Neural progenitor cell (in vitro differentiated cells): ENCODE data around the gene MEGF6. TPM values are rescaled to one million over a fixed set of nuclear protein-coding genes. Genes with fewer than 3 reads are reported as not detected.

Experiments used
- DNase-seq: peaks from one replicate; pipeline ENCODE4 v3.0.0-alpha.2; 2016; ENCODE audit warnings: low spot score
- H2AFZ ChIP-seq: fragments of 200-600 bp; sonication (generic); replicated peaks from 2 replicates; pipeline ENCODE4 v1.6.1; 2016; ENCODE audit warnings: antibody characterized with exemption
- H3F3A ChIP-seq: fragments of 200-600 bp; sonication (generic); 2 replicates; pipeline ENCODE4 v1.6.1; 2016; ENCODE audit warnings: antibody characterized with exemption, low read depth
- H3K27ac ChIP-seq: fragments of 200-600 bp; sonication (generic); 2 replicates; pipeline ENCODE4 v1.5.1; 2016; ENCODE audit warnings: mild to moderate bottlenecking
- H3K27me3 ChIP-seq: fragments of 200-600 bp; sonication (generic); 2 replicates; pipeline ENCODE4 v1.6.1; 2016; ENCODE audit warnings: mild to moderate bottlenecking, moderate library complexity
- H3K36me3 ChIP-seq: fragments of 200-600 bp; sonication (generic); 2 replicates; pipeline ENCODE4 v1.5.1; 2016
- H3K4me1 ChIP-seq: fragments of 200-600 bp; sonication (generic); 2 replicates; pipeline ENCODE4 v1.6.1; 2016; ENCODE audit warnings: mixed run types
- H3K4me2 ChIP-seq: fragments of 200-600 bp; sonication (generic); 2 replicates; pipeline ENCODE4 v1.6.1; 2016
- H3K4me3 ChIP-seq: fragments of 200-600 bp; sonication (generic); 2 replicates; pipeline ENCODE4 v1.5.1; 2016
- H3K79me2 ChIP-seq: fragments of 200-600 bp; sonication (generic); 2 replicates; pipeline ENCODE4 v1.6.1; 2016; ENCODE audit warnings: low read depth
- H3K9ac ChIP-seq: fragments of 200-600 bp; sonication (generic); 2 replicates; pipeline ENCODE4 v1.6.1; 2016
- H3K9me3 ChIP-seq: fragments of 200-600 bp; sonication (generic); 2 replicates; pipeline ENCODE4 v1.5.1; 2016; ENCODE audit warnings: low read depth
- H4K20me1 ChIP-seq: fragments of 200-600 bp; sonication (generic); 2 replicates; pipeline ENCODE4 v1.6.1; 2016; ENCODE audit warnings: low read depth
- H3K27ac Mint-ChIP-seq: 3 replicates; pipeline ENCODE4 v1.8.0; 2021; ENCODE audit warnings: mixed read lengths
- H3K27me3 Mint-ChIP-seq: 2 replicates; pipeline ENCODE4 v1.8.0; 2022; ENCODE audit warnings: low read depth, mild to moderate bottlenecking, inconsistent platforms, moderate library complexity, mixed read lengths; ENCODE audit not compliant: insufficient read depth
- H3K36me3 Mint-ChIP-seq: 3 replicates; pipeline ENCODE4 v1.8.0; 2021; ENCODE audit warnings: mixed read lengths
- H3K4me1 Mint-ChIP-seq: 3 replicates; pipeline ENCODE4 v1.8.0; 2021; ENCODE audit warnings: mixed read lengths
- H3K4me3 Mint-ChIP-seq: 3 replicates; pipeline ENCODE4 v1.8.0; 2021; ENCODE audit warnings: mild to moderate bottlenecking, moderate library complexity, mixed read lengths
- H3K9me3 Mint-ChIP-seq: 3 replicates; pipeline ENCODE4 v1.8.0; 2020; ENCODE audit warnings: mixed read lengths
- EZH2 ChIP-seq: fragments of 200-600 bp; sonication (generic); IDR thresholded peaks from 2 replicates; pipeline ENCODE4 v1.6.1; 2017; ENCODE audit warnings: antibody characterized with exemption, mild to moderate bottlenecking, moderate library complexity
- EZH2phosphoT487 ChIP-seq: fragments of 200-600 bp; sonication (generic); IDR thresholded peaks from 2 replicates; pipeline ENCODE4 v1.6.1; 2017; ENCODE audit warnings: antibody characterized with exemption
- total RNA-seq: library from RNA; depleted of rRNA; stranded (reverse); fragments of >200 nt; gene quantifications from 2 replicates; pipeline ENCODE4 v1.2.3, GENCODE V29; 2015; ENCODE audit warnings: low replicate concordance
- TF ChIP-seq, protein P1 (sequence below): fragments of 200-600 bp; sonication (generic); IDR thresholded peaks from 2 replicates; pipeline ENCODE4 v1.5.1; 2017; ENCODE audit warnings: antibody characterized with exemption, mild to moderate bottlenecking

The MEGF6 gene
- total RNA-seq, 1 donor from 2014 or later: 1.7 TPM

DNA sequence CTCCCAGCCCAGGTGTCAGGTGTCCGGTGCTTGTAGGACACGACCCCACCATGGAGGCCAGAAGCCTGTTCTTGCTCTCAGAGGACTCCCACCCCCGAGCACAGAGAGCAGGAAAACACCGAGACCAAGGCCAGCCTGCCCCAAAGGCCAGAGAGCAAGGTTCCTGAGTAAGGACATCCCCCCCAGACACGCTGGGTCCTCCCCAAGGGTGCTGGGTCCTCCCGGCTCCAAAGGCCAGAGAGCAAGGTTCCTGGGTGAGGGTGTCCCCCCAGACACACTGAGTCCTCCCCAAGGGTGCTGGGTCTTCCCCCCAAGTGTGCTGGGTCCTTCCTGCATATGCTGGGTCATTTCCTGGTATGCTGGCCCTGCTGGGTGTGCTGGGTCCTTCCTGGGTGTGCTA lies 40.0 kb downstream of the MEGF6 start:
- Histone ChIP-seq H3K36me3 (no peaks in the 10 kb centered on the region), H3K4me3 (no peak overlapping the region), H3K9ac (no peak overlapping the region), H3K4me1 (no peaks in the 10 kb centered on the region), H3F3A (no peaks in the 10 kb centered on the region), H3K9me3 (no peaks in the 10 kb centered on the region), H3K27ac (no peak overlapping the region), H3K27me3 (no peaks in the 10 kb centered on the region), H4K20me1 (no peaks in the 10 kb centered on the region), H3K4me2 (no peak overlapping the region), H3K79me2 (no peaks in the 10 kb centered on the region), H2AFZ (no peak overlapping the region)
- H3K4me3 Mint-ChIP-seq: no peak overlapping the region
- no peaks in the 10 kb centered on the region for H3K4me1 Mint-ChIP-seq
- no peaks in the 10 kb centered on the region for H3K9me3 Mint-ChIP-seq
- TF ChIP-seq EZH2 (no peak), EZH2phosphoT487 (no peak)
- TF ChIP-seq, protein P1, sequence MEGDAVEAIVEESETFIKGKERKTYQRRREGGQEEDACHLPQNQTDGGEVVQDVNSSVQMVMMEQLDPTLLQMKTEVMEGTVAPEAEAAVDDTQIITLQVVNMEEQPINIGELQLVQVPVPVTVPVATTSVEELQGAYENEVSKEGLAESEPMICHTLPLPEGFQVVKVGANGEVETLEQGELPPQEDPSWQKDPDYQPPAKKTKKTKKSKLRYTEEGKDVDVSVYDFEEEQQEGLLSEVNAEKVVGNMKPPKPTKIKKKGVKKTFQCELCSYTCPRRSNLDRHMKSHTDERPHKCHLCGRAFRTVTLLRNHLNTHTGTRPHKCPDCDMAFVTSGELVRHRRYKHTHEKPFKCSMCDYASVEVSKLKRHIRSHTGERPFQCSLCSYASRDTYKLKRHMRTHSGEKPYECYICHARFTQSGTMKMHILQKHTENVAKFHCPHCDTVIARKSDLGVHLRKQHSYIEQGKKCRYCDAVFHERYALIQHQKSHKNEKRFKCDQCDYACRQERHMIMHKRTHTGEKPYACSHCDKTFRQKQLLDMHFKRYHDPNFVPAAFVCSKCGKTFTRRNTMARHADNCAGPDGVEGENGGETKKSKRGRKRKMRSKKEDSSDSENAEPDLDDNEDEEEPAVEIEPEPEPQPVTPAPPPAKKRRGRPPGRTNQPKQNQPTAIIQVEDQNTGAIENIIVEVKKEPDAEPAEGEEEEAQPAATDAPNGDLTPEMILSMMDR: no peak
- no peak for DNase-seq
- no peak overlapping the region for H3K27ac Mint-ChIP-seq
- H3K27me3 Mint-ChIP-seq: no peaks in the 10 kb centered on the region
- no peaks in the 10 kb centered on the region for H3K36me3 Mint-ChIP-seq

DNA sequence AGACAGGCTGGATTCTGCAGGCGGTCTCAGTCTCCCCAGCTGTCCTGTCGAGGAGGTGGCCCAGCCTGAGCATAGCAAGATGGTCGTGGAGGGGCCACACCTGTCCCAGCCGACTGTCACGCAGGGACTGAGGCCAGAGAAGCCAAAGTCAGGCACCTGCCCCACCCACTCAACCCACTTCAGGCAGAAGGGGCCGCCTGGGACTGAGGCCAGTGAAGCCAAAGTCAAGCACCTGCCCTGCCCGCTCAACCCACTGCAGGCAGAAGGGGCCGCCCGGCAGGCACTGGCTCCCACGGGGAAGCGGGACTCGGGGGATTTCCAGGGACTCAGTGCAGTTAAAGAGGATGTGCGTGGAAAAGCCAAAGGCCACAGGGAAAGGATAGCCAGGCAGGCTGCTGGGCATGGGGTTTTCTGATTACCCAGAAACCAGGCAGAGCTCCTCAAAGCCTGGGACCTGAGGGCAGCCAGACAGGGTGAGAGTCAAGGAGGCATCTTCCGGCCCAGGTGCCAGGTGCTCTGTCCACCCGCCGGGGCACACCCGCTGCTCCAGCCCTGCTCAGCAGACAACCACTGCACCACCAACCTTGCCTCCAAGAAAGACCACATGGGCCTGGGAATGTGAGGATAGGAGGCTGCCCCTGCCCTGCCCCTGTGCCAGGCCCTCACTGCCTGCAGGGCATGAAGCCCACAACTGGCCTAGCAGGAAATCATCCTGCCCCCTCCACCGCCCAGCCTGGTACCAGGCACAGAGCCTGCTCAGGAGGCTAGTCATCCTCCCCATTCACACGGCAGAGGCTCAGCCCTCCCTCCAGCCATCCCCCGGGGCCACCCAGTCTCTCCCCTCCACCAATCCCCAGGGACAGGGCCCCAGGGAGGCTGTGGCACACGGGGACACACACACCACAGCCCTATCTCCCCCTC lies 41.0 kb downstream of the MEGF6 start:
- Histone ChIP-seq H3K36me3 (no peaks in the 10 kb centered on the region), H3K9me3 (no peaks in the 10 kb centered on the region), H3F3A (no peaks in the 10 kb centered on the region), H3K4me1 (no peaks in the 10 kb centered on the region), H3K27ac (no peak overlapping the region), H4K20me1 (no peaks in the 10 kb centered on the region), H2AFZ (no peak overlapping the region), H3K9ac (no peak overlapping the region), H3K4me3 (no peak overlapping the region), H3K4me2 (no peak overlapping the region), H3K27me3 (no peaks in the 10 kb centered on the region), H3K79me2 (no peaks in the 10 kb centered on the region)
- no peaks in the 10 kb centered on the region for H3K27me3 Mint-ChIP-seq
- no peak for TF ChIP-seq EZH2
- TF ChIP-seq, protein P1: no peak
- TF ChIP-seq EZH2phosphoT487: no peak
- DNase-seq: no peak
- H3K4me3 Mint-ChIP-seq: no peak overlapping the region
- H3K27ac Mint-ChIP-seq: no peak overlapping the region
- no peaks in the 10 kb centered on the region for H3K9me3 Mint-ChIP-seq
- H3K36me3 Mint-ChIP-seq: no peaks in the 10 kb centered on the region
- no peaks in the 10 kb centered on the region for H3K4me1 Mint-ChIP-seq

DNA sequence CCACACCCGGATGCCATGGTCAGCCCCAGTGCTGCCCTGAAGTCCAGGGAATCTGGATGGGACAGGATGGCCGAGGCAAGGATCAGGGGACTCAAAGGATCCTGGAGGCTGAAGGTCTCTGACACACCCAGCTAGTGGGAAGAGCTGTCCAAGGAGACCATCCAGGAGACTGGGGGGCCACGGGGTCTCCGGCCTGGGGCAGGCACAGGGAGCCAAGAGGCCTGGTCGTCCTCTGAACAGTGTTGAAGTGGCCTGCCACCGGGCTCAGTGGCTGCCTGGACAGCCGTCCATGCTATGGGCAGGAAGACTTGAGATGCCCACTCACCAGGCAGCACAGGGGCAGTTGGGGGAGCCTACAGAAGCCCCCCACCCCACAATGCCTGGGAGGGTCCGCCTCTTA lies 41.9 kb downstream of the MEGF6 start:
- Mint-ChIP-seq H3K4me3 (no peak overlapping the region), H3K9me3 (no peaks in the 10 kb centered on the region), H3K4me1 (peaks cover 2% of the 10 kb centered on the region), H3K27ac (no peak overlapping the region), H3K27me3 (peaks cover 2% of the 10 kb centered on the region), H3K36me3 (no peaks in the 10 kb centered on the region)
- H3K79me2 ChIP-seq: no peaks in the 10 kb centered on the region
- H3K9me3 ChIP-seq: no peaks in the 10 kb centered on the region
- no peaks in the 10 kb centered on the region for H3K27me3 ChIP-seq
- no peak overlapping the region for H3K27ac ChIP-seq
- no peaks in the 10 kb centered on the region for H3F3A ChIP-seq
- no peak for DNase-seq
- no peak overlapping the region for H3K4me2 ChIP-seq
- no peaks in the 10 kb centered on the region for H3K36me3 ChIP-seq
- no peaks in the 10 kb centered on the region for H3K4me1 ChIP-seq
- no peak overlapping the region for H3K9ac ChIP-seq
- H4K20me1 ChIP-seq: peaks cover 5% of the 10 kb centered on the region
- no peak overlapping the region for H2AFZ ChIP-seq
- TF ChIP-seq, protein P1: no peak
- no peak for TF ChIP-seq EZH2
- no peak for TF ChIP-seq EZH2phosphoT487
- H3K4me3 ChIP-seq: no peak overlapping the region
